ENCODE results near the gene CDH8.

The CDH8 gene

DNA sequence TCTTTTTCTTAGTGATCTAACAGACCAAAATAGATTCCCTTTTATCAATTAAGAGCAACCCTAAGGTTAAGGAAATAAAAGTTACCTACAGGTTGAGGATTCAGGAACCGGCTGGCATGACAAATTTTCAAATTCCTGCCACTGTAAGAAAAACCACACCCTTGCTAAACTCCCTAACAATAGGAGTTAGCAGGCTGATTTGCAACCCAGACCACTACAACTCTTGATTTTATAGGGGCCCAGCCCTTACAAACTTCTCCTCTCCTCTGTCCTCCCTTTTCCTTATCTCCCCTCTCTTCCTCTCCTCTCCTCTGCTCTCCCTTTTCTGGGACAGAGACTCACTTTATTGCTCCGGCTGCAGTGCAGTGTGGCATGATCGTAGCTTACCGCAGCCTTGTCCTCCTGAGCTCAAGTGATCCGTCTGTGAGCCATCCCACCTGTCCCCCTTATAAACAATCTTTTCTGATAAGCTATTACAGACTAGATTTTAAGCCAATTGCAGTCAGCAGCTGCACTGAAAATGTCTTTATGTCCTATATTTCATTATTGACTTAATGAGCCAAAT lies 418.9 kb downstream of the CDH8 start:
- no peaks in the 10 kb centered on the region for H3K9me3 ChIP-seq (ENCODE audit: control insufficient read depth in 2 of 2, low read length in 2 of 2)
- H3K9ac ChIP-seq (ENCODE audit: low read depth in 1 of 2, low read length in 2 of 2), result no peak overlapping the region
- H3K4me3 ChIP-seq (ENCODE audit: low read length in 2 of 2), result no peak overlapping the region
- H3K36me3 ChIP-seq (ENCODE audit: control insufficient read depth in 2 of 2, insufficient read depth in 2 of 2, low read length in 2 of 2), result no peaks in the 10 kb centered on the region
- no peaks in the 10 kb centered on the region for H3K4me1 ChIP-seq (ENCODE audit: control insufficient read depth in 2 of 2, insufficient read depth in 2 of 2, low read length in 2 of 2)
- H3K27ac ChIP-seq (ENCODE audit: low read depth in 2 of 2, low read length in 2 of 2), result no peak overlapping the region
- H3K27me3 ChIP-seq (ENCODE audit: control insufficient read depth in 2 of 2, insufficient read depth in 2 of 2, low read length in 2 of 2), result no peaks in the 10 kb centered on the region

- Histone ChIP-seq H3K4me1 (ENCODE audit: control insufficient read depth in 2 of 2, insufficient read depth in 2 of 2, low read length in 2 of 2) (no peaks in the 10 kb centered on the region), H3K9ac (ENCODE audit: low read depth in 1 of 2, low read length in 2 of 2) (no peak overlapping the region), H3K9me3 (ENCODE audit: control insufficient read depth in 2 of 2, low read length in 2 of 2) (no peaks in the 10 kb centered on the region), H3K36me3 (ENCODE audit: control insufficient read depth in 2 of 2, insufficient read depth in 2 of 2, low read length in 2 of 2) (no peaks in the 10 kb centered on the region), H3K27ac (ENCODE audit: low read depth in 2 of 2, low read length in 2 of 2) (no peak overlapping the region), H3K27me3 (ENCODE audit: control insufficient read depth in 2 of 2, insufficient read depth in 2 of 2, low read length in 2 of 2) (no peaks in the 10 kb centered on the region), H3K4me3 (ENCODE audit: low read length in 2 of 2) (no peak overlapping the region)
Measured at GRCh38 chr16:61616088-61616487, 420.1 kb downstream of the CDH8 start.

DNA sequence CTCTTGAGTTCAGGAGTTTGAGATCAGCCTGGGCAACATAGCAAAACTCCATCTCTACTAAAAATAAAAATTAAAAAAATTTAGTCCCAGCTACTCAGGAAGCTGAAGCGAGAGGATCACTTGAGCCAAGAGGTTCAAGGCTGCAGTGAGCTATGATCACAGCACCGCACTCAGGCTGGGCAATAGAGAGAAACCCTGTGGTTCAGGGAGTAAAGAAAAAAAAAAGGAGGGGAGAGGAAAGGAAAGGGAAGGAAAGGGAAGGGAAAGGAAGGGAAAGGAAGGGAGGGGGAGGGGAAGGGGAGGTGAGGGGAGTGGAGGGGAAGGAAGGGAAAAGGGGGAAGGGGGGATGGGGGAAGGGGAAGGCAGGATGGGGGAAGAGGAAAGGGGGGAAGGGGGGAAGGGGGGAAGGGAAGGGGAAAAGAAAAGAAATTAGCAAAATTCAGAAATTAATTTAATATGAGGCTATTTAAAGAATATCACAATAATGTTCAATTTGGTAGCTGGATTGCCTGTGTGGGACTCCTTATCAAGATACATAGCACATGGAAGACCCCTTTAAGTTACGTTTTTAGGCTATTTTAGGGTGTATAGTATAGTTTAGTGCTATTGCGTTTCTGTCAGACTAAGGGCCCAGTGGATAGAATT lies 424.3 kb downstream of the CDH8 start:
- Histone ChIP-seq H3K9ac (ENCODE audit: low read depth in 1 of 2, low read length in 2 of 2) (no peak overlapping the region), H3K27me3 (ENCODE audit: control insufficient read depth in 2 of 2, insufficient read depth in 2 of 2, low read length in 2 of 2) (no peaks in the 10 kb centered on the region), H3K36me3 (ENCODE audit: control insufficient read depth in 2 of 2, insufficient read depth in 2 of 2, low read length in 2 of 2) (no peaks in the 10 kb centered on the region), H3K9me3 (ENCODE audit: control insufficient read depth in 2 of 2, low read length in 2 of 2) (peaks cover 0 to 3% of the 10 kb centered on the region in 2 donors), H3K4me3 (ENCODE audit: low read length in 2 of 2) (no peak overlapping the region), H3K4me1 (ENCODE audit: control insufficient read depth in 2 of 2, insufficient read depth in 2 of 2, low read length in 2 of 2) (no peaks in the 10 kb centered on the region), H3K27ac (ENCODE audit: low read depth in 2 of 2, low read length in 2 of 2) (no peak overlapping the region)

GRCh38 chr16:61606581-61606980 lies 429.7 kb downstream of the CDH8 start:
- Histone ChIP-seq H3K9me3 (ENCODE audit: control insufficient read depth in 2 of 2, low read length in 2 of 2) (peaks cover 0 to 3% of the 10 kb centered on the region in 2 donors), H3K27me3 (ENCODE audit: control insufficient read depth in 2 of 2, insufficient read depth in 2 of 2, low read length in 2 of 2) (no peaks in the 10 kb centered on the region), H3K4me3 (ENCODE audit: low read length in 2 of 2) (no peak overlapping the region), H3K4me1 (ENCODE audit: control insufficient read depth in 2 of 2, insufficient read depth in 2 of 2, low read length in 2 of 2) (no peaks in the 10 kb centered on the region), H3K27ac (ENCODE audit: low read depth in 2 of 2, low read length in 2 of 2) (no peak overlapping the region), H3K36me3 (ENCODE audit: control insufficient read depth in 2 of 2, insufficient read depth in 2 of 2, low read length in 2 of 2) (no peaks in the 10 kb centered on the region), H3K9ac (ENCODE audit: low read depth in 1 of 2, low read length in 2 of 2) (no peak overlapping the region)
